ENCODE results near the gene ARMC7.

ARMC7 gene

DNA sequence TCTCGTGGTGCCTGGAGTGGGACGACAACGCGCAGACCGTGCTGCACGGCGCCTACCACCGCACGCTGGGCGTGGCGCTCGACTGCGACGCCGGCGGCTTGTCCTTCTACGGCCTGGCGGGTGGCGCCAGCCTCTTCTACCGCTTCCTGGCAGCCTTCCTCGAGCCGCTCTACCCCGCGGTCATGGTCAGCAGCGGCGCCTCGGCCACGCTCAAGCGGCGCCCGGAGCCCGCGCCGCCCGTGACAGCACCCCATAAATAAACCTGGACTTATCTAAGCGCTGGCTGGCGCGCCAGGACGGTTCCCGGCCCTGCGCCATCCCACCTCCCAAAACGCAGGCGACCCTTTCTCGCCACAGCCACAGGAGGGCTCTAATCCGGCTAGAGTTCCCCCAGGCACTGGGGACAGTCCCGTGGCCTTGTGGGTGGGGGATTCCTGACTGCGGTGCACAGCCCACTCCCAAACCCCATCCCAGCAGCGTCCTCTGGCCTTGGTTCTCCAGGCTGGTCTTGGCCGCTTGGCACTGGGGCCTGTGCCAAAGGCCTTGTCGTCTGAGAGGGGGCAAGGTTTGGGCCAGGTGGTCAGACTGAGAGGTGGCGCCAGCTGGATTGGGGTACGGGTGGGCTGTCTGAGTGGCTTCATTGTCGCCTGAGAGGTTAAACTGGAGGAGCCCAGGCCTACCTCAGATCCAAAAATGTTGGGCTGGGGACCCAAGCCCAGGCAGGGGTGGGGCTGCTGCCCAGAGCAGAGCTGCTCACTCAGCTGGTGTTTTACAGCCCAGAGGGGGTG, 32.1 kb upstream of the ARMC7 start:
- in situ Hi-C loops (cut with MboI; ENCODE audit: low sequenced_read_pairs), result no loop called here

DNA sequence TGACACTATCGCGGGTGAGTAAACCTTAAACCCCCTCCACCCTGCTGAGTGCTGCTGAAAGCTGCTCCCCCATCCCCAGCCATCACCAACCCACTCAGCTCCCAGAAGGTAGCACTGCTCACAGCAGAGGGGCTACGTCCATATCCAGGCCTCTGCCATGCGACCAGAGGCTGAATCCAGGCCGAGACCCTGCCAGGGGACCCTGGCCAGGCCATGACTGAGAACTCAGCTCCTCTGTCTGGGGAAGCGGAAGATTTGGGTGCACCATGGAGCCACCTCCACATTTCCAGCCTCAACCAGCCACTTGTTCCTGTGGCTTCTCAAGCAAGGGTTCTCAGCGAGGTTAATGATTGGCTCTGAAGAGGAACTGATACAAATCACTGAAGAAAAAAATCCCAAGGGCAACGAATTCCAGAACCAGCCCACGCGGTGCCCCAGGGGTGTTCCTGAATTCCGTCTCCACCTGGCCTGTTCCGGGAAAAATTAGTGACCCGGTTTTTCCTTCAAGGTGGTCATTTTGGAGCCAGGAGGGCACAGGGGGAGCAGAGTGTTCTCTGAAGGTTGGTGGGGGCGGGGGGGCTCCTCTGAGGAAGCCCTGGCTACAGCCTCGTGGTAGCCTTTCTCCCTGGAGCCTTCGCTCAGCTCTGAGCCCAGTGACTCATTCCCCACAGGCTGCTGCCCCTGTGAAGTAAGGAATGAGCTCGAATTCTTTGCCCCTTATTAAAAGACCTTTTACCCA, 31.3 kb upstream of the ARMC7 start:
- in situ Hi-C loops (cut with MboI; ENCODE audit: low sequenced_read_pairs), result no loop called here

DNA sequence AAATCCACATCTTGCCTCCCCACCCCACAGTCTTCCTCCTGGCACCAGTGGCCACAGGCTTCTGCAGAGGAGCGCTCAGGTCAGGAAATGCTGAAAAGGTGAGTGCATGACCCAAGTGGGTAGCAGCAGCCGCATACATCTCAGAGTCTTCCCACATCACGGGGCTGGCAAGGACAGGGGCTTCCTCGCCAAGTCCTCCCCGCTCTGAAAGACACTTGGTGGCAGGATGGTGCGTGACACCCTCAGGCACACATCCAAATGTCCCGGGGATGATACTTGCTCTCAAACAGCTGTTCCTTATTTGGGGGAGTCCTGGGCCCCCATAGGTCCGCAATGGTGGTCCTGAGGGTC, 30.8 kb upstream of the ARMC7 start:
- in situ Hi-C loops (cut with MboI; ENCODE audit: low sequenced_read_pairs), result no loop called here

DNA sequence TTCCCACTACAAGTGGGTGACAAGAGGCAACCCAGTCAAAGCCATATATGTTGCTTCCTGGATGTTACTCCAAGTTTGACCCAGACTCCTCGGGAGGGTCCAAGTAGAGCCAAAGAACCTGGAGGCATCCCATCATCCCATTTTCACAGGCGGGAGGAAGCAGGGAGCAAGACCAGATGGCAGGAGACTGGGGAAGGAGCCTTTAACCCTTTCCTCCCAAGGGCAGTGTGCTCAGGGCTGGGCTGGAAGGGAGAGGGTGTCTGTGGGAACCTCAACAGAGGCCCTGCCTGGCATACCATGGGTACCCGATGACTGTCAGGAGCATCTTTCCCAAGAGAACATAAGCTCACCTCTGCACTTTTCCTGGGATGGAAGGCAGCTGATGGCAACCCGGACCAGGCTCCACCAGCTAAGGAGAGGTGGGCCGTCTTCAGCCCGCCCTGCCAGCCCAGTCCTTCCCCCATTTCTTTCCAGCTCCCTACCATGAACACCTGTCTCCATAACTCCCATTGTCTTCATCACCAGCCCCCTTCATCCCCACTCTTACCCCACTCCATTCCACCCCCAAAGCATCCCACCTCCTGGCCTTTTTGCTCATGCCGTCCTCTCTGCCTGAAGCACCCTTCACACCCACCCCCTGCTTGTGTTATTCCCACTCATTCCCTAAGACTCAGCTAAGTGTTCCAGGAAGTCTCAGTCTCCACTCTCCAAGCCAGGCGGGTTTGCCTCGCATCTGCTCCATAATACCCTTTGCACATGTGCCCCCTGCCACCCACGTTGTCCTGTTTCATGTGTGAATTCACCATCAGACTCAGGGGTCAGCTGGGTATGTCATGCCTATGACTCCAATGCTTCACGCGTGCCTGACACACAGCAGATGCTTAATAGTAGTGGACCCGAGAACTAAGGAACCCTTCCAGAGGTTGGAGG, 27.9 kb upstream of the ARMC7 start:
- in situ Hi-C loops (cut with MboI; ENCODE audit: low sequenced_read_pairs), result no loop called here

DNA sequence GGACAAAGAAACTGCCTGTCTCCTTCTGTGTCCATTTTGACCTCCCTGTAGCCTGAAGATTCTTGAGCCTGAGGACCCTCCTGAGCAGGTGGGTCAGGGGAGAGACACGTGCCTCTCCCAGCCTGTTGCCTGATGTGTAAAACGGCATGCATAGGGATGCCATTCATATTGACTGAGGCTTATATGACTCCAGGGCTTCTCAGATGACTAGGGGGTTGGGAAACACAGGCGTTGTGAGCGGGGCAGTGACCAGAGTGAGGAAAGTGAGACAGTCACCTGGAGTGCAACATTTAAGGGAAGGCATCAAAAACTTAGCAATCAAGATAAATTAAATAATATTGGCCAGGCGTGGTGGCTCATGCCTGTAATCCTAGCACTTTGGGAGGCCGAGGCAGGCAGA, 27.1 kb upstream of the ARMC7 start:
- in situ Hi-C loops (cut with MboI; ENCODE audit: low sequenced_read_pairs), result no loop called here

DNA sequence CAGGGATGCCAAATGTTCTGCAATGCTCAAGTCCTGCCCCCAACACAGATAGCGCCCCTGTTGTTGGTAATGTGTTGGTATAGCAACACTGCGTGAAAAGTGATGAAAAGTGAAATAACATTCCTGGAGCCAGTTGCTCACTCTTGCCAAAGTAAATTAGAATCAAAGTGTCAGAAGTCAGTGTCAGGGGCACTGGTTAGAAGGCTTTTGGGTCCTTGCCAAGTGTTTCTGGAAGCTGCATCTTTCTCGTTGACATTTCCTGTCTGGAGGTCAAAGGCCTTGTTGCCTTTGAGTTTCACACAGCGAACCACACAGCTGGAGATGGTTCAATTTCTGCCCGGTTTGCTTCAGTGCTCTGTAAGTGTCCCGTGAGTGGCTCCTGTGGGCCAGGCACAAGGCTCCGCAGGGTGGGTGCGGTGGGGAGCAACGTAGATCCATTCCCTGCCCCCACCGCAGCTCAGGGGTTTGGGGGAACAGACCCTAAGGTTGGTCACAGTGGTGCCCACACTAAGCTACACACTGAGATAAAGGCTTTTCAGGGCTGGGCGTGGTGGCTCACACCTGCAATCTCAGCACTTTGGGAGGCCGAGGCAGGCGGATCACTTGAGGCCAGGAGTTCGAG, 25.6 kb upstream of the ARMC7 start:
- in situ Hi-C loops (cut with MboI; ENCODE audit: low sequenced_read_pairs), result no loop called here

DNA sequence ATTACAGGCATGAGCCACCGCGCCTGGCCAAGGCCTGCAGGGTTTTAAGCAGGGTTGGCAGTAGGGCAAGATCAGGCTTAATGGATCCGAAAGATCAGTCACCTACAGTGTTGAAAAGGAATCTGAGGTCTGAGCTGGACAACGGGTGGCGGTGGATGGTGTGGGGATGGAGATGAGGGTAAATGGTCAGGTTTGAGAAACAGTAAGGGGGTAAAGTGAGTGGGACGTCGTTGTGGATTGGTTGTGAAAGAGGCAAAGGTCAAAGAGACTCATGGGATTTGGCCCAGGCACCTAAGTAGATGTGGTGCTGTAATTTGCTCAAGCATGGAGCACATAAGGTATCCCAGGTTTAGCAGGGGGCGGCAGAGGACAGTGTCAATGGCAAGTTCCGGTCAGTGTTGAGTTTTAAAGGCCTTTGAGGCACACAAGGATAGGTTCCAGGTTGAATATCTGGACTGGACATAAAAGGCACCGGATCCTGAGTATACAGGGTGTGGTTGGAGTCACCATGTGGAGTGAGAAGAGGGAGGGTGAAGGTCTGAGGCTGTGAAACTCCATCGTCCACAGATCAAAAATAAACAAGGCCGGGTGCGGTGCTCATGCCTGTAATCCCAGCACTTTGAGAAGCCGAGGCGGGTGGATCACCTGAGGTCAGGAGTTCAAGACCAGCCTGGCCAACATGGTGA, 23.1 kb upstream of the ARMC7 start:
- in situ Hi-C loops (cut with MboI; ENCODE audit: low sequenced_read_pairs), result no loop called here

DNA sequence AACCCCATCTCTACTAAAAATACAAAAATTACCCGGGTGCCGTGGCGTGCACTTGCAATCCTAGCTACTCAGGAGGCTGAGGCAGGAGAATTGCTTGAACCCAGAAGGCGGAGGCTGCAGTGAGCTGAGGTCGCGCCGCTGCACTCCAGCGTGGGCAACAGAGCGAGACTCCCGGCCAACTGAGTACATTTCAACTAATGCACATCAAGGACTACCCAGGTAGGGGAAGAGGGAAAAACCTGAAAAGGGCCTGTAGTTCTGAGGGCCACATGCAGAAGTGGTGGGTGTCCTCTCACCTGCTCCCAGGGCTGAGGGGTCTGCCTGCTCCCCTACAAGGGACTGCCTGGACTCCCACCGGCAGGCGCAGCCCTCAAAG, 22.6 kb upstream of the ARMC7 start:
- in situ Hi-C loops (cut with MboI; ENCODE audit: low sequenced_read_pairs), result no loop called here

DNA sequence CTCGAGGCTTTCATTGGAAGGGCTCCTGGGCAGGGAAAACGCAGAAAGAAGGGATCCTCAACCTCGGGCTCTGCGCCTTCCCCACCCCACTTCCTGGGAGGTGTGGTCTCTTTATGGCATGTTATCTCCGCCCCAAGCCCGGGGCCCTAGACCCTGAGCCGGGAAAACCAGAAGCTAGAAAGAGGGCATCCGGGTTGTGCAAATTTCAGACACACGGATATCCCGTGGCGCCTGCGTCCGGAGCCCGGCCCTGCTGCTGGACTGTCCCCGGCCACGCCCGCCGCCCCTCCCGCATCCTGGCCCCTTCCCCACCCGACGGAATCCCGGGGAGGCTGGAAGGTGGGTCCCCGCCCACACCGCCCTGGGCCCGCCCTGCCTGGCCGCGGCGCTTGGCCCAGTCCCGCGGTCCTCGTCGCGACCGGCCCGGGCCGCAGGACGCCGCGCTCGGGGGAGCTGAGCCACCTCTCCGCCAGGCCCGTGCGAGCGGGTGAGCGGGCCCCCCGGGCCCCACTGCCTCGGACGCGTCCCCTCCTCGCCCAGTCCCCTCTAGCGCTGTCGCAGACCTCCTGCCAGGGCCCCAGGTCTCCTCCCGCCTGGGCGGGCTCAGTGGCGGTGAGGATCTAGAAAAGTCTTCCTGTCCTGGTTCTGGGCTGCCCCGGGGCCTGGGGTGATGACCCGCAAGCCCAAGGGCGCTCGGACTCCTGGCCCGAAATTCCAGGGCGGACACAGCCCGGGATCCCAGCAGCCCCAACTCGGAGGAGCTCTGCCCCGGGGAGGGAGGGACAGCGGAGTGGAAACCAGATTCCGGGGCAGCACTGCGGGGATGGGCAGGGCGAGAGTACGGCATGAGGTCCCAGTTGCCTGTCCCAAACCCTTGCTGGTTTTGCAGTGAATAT, 22.0 kb upstream of the ARMC7 start, which contains the start of gene SLC16A5:
TSS of gene SLC16A5 (plus strand) at position 397 of the 896 bp plus-strand sequence. CDS start 5,683 bp downstream, outside the sequence.
- in situ Hi-C loops (cut with MboI; ENCODE audit: low sequenced_read_pairs), result no loop called here

DNA sequence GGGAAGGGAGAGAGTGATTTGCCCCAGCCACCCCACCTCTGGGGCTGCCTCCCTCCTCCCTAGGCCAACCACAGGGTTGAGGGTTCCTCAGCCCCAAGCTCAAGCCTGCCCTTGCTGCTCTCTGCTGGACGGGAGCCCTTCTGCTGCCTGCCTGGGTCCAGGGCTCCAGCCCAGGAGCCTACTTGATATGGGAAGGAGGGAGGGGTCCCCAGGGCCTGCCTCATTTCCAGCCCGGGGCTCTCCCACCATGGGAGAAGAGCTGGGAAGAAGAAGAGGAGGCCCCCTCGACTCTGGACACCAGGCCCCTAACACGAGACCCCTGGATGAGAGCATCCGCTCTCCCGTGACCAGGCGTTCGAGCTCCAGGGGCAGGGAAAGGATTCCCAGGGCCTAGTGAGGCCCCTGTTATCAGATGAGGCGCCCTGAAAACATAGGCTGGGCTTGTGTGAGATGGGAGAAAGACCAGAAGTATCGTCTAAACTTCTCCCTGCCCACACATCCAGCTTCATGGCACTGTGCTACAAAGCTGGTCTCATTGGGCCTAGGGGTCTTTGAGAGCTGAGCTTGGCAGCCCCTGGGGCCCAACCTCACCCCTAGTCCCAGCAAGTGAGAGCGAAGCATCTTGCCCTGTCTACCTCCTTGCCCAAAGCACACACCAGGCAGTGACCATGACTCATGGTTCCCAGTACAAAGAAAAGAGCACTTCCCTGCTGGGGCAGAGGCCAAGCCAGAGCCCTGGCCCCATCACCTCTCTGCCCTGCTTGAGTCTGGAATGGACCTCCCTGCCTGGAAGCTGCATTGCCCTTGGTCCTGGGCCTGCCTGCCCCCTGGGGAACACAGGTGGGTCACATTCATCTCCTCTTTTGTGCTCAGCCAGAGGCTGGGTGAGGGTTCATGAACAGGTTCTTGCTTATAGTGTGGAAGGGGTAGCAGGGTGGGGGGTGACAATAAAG, 21.0 kb upstream of the ARMC7 start:
- in situ Hi-C loops (cut with MboI; ENCODE audit: low sequenced_read_pairs), result no loop called here

DNA sequence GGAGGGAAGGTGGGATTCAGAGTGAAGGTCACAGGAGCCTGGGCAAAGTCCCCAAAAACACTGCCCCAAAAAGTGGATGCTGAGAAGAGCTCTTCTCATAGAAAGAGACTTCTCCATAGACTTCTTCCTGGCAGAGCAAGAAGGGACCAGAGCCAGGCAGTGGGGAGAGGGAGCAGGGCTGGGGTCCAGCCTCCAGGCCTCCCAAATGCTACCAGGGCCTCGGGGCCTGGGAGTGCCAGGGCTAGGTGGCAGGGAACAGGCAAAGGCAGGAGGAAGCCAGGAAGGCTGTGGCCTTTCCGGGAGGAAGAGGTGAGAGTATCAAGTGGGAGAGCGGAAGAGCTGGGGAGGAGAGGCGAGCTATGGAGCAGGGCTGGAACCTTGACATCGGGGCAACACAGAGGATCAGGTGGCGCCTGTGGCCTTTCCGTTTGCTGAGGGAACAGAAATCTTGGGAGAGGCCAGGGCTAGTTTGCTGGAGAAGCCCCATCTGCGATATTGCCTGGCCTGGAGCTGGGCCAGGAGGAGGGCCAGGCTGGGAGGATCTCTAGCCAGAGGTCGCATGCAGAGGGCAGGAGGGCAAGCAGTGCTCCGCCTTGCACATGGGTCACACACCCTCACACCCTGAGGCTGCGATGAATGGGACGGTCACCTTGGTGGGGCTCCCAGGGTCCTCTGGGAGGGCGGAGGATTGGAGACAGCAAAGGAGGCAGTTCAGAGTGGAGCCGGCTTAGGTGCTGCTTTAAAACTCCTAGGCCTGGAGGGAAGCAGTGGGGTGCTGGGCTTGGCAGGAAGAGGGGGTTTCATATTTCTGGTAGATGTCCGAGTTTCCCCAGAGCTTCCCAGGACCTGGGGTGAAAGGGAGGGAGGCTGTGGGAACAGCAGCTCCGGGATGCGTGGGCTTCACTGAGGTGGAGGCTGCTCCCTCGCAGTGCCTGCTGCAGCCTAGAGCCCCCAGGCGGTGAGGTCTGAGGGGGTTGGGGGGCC, 18.6 kb upstream of the ARMC7 start:
- in situ Hi-C loops (cut with MboI; ENCODE audit: low sequenced_read_pairs), result no loop called here

DNA sequence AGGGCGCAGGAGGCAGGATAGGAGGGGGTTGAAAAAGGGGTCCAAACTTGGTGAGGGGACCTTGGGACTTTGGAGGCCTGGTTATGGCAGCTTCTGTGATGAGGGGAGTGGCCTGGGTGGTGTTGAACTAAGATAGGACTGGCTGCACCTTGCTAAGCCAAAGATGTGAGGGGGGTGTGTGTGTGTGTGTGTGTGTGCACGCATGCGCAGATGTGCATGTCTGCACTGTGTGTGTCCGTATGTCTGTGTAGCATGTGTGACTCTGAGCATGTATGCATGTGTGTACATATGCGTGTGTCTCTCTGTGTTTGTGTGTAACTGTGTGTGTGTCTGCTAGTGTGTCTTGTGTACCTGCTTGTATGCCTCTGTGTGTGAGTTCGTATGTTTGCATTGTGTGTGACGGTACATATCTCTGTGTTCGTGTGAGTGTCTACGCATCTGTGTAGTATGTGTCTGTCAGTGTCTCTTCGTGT, 17.9 kb upstream of the ARMC7 start:
- in situ Hi-C loops (cut with MboI; ENCODE audit: low sequenced_read_pairs), result no loop called here

DNA sequence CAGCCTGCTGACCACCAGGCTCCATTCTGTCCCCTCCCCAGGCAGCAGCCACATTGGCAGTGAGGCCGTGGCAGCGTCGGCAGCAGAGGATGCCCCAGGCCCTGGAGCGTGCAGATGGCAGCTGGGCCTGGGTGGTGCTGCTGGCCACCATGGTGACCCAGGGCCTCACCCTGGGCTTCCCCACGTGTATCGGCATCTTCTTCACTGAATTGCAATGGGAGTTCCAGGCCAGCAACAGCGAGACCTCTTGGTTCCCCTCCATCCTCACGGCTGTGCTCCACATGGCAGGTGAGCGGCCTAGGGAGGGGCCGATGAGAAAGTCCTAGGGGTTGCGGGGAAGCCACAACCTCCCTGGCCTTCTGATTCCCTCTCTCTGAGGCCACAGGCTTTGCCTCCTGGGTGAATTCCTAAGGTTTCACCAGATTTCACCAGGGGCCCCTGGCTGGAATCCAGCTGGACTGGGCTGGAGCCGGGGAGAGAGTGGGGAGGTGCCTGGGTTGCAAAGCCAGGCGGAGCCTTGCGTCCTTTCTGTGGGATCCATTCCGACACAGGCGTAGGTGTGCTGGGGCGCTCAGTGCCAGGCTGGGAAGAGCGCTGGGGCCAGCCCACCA, 16.1 kb upstream of the ARMC7 start:
- in situ Hi-C loops (cut with MboI; ENCODE audit: low sequenced_read_pairs), result no loop called here

DNA sequence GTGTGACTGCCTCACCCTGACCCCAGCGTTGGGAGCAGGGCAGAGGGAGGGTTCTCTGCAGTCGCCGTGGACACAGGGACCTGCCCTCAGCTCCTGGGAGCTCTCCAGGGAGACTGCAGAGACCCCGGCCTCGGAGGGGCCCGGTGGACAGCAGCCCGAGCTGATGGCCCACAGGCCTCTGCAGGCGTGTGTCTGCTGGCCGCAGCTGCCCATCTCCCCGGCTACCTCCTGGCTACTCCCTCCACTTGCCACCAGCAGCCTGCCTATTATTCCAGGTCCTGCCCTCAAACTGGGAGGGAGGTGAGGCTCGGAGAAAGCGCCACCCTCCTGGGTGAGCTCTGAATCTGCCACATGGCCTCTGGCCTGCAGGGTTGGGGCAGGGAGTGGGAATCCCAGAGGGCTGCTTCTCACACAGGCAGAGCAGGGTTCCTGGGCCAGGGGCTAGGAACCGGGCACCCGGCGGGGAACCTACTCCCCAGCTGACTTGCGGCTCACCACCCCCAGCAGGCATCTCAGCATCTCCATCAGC, 14.8 kb upstream of the ARMC7 start:
- in situ Hi-C loops (cut with MboI; ENCODE audit: low sequenced_read_pairs), result no loop called here

DNA sequence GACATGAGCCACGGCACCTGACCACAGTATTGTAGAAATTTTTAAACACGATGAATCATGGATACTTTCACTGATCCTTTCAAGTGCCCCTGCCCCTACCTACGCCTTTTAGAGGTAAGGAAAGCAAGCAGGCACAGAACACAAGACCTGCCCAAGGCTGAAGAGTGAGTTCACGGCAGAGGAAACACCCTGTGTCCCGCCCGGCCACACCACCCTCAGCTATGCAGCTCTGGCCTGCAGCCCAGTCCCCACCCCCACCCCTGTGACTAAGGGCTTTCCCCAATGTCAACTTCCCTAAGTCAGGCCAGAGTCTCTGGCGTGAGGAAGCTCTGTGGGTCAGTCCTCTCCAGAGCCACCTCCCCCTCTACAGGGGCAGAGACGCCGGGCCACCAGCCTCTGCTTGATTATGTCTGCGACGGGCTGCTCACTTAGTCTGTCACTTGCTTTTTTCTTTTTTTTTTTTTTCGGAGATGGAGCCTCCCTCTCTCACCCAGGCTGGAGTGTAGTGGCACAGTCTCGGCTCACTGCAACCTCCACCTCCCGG, 13.6 kb upstream of the ARMC7 start:
- in situ Hi-C loops (cut with MboI; ENCODE audit: low sequenced_read_pairs), result no loop called here

DNA sequence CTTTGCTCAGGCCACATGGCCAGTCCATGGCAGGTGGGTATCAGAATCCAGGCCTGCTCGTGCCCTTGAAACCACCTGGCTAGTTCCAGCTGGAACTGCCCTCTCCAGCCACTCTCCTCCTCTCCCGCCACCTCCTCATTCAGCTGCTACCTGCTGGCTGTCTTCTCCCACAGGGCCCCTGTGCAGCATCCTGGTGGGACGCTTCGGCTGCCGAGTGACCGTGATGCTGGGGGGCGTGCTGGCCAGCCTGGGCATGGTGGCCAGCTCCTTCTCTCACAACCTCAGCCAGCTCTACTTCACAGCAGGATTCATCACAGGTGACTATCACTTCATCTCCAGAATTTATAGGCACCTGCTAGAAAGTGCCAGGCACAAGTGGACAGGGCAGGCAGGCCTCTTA, 11.9 kb upstream of the ARMC7 start:
- in situ Hi-C loops (cut with MboI; ENCODE audit: low sequenced_read_pairs), result no loop called here
